DMS53 treated with DMSO at 0.1 percent for 48 hours (cell line): ENCODE data around the gene HYOU1.
"Not testable (repeated sequence)": the region's sequence is repeated elsewhere in the genome, so short reads cannot be mapped to it uniquely, and the experiment has no call there.

Experiments used
- DNase-seq: peaks from one replicate; lab custom pipeline; 2025; ENCODE audit not compliant: unreplicated experiment; lab: John Stamatoyannopoulos, UW

Gene HYOU1, protein sequence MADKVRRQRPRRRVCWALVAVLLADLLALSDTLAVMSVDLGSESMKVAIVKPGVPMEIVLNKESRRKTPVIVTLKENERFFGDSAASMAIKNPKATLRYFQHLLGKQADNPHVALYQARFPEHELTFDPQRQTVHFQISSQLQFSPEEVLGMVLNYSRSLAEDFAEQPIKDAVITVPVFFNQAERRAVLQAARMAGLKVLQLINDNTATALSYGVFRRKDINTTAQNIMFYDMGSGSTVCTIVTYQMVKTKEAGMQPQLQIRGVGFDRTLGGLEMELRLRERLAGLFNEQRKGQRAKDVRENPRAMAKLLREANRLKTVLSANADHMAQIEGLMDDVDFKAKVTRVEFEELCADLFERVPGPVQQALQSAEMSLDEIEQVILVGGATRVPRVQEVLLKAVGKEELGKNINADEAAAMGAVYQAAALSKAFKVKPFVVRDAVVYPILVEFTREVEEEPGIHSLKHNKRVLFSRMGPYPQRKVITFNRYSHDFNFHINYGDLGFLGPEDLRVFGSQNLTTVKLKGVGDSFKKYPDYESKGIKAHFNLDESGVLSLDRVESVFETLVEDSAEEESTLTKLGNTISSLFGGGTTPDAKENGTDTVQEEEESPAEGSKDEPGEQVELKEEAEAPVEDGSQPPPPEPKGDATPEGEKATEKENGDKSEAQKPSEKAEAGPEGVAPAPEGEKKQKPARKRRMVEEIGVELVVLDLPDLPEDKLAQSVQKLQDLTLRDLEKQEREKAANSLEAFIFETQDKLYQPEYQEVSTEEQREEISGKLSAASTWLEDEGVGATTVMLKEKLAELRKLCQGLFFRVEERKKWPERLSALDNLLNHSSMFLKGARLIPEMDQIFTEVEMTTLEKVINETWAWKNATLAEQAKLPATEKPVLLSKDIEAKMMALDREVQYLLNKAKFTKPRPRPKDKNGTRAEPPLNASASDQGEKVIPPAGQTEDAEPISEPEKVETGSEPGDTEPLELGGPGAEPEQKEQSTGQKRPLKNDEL

DNA sequence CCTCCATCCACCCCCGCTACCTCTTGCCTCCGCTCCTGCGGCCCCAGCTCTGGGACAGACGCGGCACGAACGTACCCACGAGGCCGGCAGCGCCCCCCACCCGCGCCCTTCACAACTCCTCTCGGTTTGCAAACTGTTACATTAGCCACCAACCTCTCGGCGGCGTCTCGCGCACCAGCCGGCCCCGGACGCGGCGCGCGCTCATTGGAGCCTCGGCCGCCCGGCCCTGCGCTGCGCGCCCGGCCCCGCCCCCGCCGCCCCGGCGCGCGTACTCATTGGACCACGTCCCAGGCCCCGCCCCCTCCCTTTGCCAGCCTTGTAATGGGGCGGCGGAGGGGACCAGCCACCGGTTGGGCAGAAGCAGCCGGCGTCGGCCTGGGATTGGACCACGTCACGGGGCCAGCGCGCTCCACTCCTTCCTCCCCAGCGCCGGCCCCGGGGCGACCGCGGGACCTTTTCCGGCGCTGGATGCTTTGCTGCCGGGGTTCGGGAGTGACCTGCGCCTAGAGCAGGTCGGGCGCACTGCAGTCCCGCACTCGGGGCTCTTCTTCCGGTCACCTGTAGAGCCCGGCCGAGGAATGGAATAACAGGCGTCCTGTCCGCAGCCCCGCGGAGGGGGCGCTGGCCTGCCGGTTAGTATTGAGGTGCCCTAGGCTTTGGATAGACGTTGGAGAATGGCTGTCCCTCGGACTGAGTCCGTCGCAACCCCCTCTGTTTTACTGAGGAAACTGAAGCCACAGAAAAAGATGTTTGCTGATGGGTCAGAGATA lies at the start of gene HYOU1:
TSS of gene HYOU1 (minus strand) at position 206 of the 770 bp plus-strand sequence. CDS start 1,045 bp downstream, outside the sequence.
- DNase-seq, result peak; percentile 91

DNA sequence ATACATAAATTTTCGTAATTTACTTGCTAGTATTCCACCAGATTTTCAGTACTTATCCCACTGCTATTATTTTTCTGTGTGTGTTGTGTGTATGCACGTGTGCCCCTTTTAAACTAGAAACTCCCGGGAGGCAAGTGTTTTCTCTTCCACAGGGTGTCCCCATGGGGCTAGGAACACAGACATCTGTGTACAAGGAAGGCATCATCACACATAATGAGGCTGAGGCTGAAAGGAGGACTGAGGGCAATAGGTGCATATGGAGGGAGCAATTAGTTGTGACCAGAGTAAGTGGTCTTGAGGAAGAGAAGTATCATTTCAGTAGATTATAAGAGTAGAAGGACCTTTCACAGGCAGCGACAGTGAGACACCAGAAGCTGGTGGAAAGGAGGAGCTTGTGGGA lies 46.8 kb upstream of the HYOU1 start:
- no peak for DNase-seq

DNA sequence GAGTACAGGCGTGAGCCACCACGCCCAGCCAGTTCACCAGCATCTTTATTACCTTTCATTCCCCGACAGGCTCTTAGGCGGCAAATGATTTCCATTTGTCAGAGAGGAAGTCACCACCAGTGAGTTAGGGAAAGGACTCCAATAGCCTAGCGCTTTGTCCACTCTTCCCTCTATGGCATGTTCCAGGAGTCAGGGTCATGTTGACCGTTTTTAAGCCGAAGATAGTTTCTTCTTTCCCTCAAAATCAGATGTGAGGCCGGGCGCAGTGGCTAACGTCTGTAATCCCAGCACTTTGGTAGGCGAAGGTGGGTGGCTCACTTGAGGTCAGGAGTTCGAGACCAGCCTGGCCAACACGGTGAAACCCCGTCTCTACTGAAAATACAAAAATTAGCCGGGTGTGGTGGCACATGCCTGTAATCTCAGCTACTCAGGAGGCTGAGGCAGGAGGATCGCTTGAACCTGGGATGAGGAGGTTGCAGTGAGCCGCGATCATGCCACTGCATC lies 46.2 kb upstream of the HYOU1 start:
- not testable (repeated sequence) for DNase-seq

DNA sequence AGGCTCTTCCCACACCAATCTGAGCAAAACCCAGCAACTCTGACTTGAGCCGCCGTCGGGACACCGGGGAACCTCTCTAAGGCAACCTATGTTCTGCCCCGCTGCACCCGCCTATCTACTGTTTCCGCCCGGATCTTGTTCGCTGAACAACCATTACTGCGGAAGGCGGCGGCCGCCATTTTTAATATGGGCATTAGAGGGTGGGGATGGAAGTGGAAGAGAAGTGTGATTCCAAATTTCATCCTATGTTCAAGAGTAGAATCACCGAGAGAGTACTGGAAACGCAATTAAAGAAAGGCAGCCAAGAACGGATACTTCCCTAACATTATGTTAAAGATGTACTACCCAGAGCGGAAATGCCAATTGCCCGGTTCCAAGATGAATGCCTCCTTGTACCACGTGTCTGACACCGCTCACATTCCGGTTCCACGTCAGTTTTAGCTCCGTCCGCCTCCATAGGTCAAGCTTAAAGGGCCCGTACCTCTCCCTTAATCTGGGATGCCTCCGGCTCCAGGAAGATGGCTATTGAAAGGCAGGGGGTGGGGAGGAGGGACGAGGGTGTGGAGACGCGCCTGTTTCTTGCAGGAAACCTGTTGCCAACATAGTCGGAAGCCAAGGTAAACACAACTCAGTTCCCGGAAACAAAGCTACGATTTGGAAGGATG lies 44.9 kb upstream of the HYOU1 start, which contains the start of gene DPAGT1:
TSS of gene DPAGT1 (minus strand) at position 95 of the 665 bp plus-strand sequence. CDS start 198 bp downstream, outside the sequence.
- peak; percentile 95 for DNase-seq

DNA sequence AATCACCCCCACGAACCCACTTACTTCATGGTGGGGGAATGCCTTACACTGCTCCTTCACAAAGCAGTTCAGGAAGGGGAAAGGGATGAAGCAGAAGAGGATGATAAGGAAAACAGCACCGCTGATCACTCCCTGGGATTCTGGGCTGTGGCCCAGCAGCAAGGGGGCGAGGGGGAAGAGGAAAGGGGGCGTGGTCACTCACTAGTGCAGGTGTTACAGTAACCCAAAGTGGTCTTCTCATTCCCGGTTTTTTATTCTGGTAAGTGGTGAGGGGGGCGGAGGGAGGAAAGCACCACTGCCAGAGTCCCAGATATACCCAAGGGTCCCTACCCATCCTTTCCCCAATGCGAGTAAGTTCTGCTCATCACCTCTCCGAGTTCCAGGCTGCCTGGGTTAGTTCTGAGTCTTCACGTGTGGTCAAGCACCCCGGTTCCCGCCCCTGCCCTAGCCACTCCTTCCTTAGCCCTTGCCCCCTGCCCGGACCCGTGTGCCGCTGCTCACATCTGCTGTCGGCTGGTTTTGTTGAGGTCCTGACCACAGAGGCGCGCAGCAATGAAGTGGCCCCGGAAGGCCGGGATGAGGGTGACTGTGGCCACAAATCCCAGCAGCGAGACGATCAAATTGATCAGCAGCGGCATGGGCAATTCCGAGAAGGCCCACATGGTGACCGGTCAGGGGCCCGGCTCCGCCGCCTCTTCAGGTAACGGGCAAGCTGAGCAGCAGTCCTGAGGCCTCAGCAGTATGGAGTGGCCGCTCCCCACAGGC lies 44.2 kb upstream of the HYOU1 start:
- DNase-seq, result no peak

DNA sequence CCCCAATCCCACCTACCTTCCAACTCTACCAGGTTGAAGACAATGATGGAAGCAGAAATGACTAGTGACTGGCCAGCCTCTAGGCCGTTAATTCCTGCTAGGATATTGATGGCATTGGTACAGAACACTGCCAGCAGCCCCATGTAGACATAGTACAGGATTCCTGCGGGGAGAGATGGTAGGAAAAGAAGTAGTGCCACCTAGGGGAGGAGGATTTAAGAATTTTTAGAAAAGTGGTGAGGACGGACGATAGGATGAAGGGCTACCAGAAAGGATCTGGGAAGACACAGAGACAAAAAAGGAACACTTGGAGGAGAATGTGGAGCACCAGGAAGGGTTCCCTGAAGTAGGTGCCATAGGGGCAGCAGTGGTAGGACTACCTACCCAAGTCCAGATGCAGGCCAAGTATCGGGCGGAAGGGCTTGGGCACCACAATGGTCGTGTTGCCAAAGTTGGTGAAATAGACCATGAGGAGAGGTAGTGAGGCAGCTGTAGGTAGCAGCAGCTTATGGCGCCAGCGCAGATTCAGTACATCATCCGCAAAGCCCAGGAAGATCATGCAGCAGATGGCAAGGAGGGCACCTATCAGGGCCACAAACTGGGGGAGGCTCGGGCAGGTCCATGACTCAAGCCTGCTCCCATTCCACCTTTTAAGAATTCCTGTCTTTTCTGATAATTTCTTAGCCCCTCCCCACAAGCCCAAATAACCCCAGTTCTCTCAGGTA lies 43.4 kb upstream of the HYOU1 start:
- peak; percentile 34 for DNase-seq

DNA sequence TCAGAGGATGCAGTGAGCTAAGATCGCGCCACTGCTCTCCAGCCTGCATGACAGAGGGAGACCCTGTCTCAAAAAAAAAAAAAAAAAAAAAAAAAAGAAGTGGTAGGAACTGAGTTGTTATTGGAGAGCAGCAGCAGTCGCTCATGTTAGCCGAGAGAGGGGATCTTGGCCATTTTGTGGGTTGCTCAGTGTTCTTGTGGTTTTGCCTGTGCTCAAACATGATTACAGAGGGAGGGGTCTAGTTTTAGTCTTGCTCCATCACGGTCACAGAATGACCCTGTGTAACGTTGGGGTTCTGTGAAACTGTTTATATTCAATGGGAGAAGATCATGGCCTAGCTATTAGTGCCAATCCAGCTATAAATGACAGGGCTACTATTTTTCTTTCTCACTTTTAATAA lies 42.7 kb upstream of the HYOU1 start:
- DNase-seq, result no peak

DNA sequence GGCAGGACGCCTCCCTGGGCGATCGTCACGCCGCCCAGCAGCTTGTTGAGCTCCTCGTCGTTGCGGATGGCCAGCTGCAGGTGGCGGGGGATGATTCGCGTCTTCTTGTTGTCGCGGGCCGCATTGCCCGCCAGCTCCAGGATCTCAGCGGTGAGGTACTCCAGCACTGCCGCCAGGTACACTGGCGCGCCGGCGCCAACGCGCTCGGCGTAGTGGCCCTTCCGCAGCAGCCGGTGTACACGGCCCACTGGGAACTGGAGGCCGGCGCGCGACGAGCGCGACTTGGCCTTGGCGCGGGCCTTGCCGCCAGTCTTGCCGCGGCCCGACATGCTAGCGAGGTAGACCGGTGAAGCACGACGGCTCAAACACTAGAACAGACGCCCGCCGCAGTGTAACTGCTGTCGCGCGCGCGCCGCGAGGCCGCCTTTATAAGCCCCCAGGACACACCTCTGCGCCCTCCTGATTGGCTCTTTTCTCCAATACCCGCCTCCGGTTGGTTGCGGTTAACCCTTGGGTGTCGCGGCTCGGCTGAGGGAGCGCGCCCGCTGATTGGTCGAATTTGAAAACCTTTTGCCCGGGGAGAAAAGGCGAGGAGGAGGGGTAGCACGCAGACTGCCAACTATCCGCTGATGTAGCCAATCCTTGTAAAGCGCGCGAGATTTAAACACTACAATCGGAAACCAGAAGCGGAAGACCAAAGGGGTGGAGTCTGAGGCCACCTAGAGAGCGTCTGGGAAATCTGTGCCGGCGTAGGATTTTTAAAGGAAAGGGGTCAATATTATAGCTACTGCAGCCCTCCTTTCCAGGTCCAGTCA lies 38.3 kb upstream of the HYOU1 start:
- DNase-seq, result peak; percentile 99

DNA sequence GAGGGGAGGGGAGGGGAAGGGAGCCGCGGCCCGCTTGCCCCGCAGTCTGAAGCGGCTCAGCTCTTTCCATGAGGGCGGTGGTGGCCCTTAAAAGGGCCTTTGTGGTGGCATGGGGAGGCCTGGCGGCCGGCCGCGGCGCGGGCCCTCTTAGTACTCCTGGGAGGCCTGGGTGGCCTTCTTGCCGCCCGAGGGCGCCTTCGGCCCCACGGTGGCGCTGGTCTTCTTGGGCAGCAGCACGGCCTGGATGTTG lies 37.7 kb upstream of the HYOU1 start:
- peak; percentile 40 for DNase-seq

DNA sequence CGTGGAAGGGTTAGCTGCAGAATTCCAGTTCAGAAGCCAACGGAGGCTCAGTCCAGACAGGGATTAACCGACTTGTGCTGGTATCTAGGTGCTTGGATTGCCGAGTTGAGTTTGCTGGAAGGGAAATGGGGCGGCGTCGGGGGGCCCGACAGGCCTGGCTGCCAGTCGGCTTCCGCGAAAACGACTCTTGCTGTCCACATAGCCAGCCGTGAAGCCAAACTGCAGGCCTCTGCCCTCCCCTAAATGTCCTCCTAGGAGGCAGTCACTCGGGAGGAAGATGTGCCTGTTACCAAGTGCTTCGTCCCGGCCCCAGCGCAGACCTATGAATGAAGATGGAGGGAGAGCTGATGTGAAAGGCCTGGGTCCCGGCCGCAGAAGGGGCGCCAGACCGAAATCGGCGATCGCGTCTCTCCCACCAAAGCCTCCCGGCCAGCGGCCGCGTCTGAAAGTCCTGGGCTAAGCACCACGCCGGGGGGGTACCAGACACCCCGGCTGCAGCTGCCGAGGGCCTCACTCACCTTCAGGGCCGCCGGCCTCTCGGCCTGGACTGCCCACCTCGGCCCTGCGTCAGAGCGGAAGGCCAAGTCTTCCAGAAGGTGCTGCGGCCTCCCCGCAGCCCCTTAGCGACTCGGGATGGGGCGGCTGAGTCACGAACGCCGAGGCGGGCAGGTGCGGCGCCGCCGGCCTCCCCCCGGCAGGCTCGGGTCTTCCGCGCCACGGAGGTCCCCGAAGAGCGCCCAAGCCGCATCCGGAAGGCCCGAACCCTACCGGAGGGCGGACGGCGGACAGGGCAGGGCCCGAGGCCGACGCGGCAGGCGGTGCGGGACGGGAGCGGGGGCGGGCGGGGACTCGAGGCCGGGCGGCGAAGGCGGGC lies 37.2 kb upstream of the HYOU1 start:
- no peak for DNase-seq

DNA sequence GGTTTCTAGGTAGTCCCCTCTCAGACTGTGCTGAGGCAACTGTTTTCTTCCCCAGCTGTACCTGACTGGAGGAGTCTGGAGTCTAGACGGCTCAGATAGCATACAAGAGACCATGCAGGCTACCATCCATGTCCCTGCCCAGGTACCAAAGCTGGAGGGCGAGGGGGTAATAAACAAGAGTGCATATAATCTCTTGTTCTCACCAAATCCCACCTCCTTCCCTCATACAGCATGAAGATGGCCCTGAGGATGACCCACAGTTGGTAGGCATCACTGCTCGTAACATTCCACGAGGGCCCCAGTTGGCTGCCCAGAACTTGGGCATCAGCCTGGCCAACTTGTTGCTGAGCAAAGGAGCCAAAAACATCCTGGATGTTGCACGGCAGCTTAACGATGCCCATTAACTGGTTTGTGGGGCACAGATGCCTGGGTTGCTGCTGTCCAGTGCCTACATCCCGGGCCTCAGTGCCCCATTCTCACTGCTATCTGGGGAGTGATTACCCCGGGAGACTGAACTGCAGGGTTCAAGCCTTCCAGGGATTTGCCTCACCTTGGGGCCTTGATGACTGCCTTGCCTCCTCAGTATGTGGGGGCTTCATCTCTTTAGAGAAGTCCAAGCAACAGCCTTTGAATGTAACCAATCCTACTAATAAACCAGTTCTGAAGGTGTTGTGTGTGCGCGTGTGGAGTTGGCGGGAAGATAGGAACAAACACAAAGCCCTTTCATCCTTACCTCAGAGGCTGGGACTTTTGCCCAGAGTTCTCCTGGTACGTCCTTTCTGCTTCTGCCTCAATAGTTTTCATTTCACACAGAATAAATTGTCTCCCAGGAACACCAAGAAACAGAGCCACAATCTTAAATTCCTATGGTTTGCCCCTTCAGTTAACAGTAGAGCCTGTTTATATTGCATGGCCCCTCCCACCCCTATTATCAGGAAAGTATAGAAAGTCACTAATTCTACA lies 36.2 kb upstream of the HYOU1 start:
- no peak for DNase-seq

DNA sequence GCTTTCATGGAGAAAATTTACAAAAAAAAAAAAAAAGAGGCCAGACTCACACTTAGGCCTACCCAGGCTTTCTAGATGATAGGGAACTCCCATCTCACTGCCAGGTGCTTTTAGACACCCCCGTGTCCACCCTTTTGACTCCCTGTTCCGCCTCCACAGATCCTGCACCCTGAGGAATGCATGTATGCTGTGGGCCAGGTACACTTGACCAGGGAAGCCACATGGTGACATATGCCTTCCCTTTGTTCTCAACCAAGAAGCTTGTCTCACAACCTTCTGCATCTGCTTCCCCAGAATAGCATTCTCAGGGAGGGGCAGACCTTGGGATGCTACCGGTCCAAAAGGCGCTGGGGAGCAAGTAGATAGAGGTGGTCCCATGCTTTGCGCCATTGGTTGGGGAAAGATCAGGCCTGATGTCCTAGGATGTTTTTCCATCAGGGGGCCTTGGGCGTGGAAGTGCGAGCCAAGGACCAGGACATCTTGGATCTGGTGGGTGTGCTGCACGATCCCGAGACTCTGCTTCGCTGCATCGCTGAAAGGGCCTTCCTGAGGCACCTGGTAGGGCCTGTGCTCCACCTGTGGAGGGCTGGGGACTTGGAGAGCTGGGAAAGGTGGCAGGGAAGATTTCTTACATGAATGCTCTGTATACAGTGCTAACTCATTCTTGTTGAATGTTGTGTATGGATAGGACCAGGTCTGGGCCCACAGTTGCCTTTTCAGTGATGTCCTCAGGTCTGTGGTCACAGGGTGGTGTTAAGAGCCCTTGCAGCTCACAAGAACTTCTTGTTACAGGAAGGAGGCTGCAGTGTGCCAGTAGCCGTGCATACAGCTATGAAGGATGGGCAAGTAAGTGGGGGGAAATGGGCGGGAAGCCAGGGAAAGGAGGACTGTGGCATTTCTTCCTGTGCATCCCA lies 35.2 kb upstream of the HYOU1 start:
- no peak for DNase-seq

DNA sequence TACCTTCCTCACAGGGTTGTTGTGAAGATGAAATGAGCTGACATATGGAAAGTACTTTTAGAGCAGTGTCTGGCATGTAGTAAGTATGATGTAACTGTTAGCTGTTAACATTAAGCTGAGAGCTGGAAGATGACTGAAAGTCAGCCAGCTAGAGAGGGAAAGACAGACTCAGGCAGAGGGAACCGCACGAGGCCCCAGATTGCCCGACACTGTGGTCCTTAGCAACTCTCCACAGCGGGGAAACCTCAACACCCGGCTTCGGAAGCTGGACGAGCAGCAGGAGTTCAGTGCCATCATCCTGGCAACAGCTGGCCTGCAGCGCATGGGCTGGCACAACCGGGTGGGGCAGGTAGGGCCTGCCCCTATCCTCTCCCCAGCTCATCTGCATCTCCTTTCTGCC lies 34.2 kb upstream of the HYOU1 start:
- DNase-seq, result no peak

DNA sequence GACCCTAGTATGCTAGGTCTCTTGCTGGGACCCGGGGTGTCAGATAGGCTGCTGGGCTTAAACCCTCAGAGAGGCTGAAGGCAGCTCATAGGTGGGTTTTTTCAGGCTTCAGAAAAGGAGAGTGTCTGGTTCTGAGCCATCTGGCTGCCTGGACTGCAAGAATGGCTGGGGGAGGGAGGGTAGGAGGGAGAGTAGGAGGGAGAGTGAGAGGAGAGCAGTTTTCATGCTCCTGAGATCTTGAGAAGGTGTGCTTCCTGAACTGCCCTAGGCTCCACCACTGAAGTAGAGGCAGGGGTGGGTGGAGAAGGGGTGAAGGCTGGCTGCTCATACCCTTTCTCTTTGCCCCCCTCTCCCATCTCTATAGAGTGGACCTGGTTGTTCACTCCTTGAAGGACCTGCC lies 32.3 kb upstream of the HYOU1 start:
- DNase-seq, result no peak

DNA sequence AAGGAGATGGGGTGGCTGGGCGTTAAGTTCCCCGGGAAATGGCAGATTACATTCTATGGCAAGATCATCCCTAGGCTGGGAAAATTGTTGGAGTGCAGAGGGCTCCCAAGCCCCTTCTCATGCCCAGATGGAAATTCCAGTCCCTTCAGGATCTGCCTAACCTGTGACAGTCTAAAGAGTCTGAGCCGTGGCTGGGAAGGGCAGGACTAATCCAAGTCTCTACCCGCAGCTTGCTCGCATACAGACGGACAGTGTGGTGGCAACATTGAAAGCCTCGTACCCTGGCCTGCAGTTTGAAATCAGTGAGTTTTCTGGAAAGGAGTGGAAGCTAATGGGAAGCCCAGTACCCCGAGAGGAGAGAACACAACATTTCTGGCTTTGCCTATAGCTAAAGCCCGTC lies 31.4 kb upstream of the HYOU1 start:
- no peak for DNase-seq
